Kidney capillary endothelial cell (primary cell): Measurements from ENCODE around the gene RPL19.
A peak's percentile ranks its signal among the peaks of the same experiment; 100 is the strongest.

ENCODE experiments used
- DNase-seq: peaks from one replicate; pipeline ENCODE4 v3.0.0-alpha.2; 2018; ENCODE audit warnings: low spot score

Gene RPL19

DNA sequence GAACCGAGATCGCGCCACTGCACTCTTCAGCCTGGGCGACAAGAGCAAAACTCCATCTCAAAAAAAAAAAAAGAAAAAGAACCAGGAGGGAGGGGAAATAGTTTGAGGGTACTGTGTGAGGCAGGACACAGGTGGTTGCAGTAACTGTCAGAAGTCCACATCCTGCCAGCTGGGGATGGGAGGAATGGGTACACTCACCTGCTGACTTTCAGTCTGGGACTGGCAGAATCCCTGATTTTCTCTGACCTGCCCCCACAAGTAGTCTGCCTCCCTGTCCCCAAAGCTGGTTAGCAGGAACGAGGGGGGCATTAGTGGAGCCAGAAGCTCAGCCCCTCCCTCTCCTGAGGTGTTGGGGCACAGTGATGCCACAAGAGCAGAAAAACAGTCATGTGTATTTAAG is 27.0 kb upstream of the RPL19 start:
- no peak for DNase-seq

GRCh38 chr17:39173526-39174274 is 26.4 kb upstream of the RPL19 start:
- DNase-seq = no peak

- no peak for DNase-seq
Observed at GRCh38 chr17:39174920-39175694, 25.0 kb upstream of the RPL19 start.

GRCh38 chr17:39175695-39176093 is 24.4 kb upstream of the RPL19 start:
- DNase-seq = peak; percentile 34

DNA sequence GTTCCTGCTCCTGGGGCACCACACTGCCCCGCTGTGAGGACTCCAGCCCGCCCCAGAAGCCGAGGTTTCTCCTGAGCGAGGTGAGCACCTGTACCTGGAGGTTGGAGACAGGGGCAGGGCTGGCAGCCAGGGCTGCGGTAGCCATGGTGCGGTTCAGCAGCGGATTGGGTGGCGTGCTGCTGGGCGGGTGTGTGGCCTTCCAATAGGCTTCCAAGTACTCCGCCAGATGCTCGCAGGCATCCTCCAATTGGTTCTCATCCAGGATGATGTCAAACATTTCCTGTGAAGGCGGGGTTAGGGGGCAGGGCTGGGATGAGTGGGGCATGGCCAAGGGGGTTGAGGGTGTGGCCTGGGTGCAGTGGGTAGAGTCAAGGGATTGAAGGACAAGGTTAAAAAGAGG is 22.8 kb upstream of the RPL19 start:
- no peak for DNase-seq

GRCh38 chr17:39178536-39178935 is 21.5 kb upstream of the RPL19 start:
- no peak for DNase-seq

DNA sequence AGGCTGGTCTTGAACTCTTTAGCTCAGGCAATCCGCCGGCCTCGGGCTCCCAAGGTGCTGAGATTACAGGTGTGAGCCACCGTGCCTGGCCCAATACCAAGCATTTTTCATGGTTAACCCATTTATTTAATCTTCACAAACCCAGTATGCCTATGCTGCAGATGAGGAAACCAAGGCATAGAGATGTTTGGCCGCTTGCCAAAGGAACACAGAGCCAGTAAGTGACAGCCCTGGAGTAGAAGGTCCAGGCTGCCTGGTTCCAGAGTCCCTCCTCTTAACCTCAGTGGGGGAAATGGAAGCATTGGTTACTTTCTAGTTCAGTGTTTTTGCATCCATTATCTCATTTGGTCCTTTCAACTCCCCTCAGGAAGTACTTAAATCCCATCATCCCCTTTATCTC is 18.8 kb upstream of the RPL19 start:
- DNase-seq = no peak

- no peak for DNase-seq
Observed at GRCh38 chr17:39183045-39183444, 17.0 kb upstream of the RPL19 start.

DNA sequence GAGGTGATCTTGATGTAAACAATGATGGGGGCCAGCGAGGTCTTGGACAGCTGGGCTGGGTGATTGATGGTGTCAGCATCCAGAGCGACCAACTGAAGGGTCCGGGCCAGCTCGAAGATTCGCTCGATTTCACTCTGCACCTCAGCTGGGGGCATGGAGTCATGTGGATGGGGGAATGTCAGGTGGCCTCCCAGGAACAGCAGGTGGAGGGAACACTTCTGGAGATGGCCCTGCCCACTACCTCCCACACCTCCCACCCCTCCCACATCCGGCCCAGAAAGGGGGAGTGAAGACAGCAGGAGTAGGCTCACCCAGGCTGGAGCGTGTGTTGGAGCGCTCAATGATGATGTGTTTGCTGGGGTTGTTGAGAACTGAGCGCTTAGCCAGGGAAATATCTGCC is 16.4 kb upstream of the RPL19 start:
- no peak for DNase-seq

- DNase-seq = no peak
Observed at GRCh38 chr17:39186481-39187002, 13.5 kb upstream of the RPL19 start.

DNA sequence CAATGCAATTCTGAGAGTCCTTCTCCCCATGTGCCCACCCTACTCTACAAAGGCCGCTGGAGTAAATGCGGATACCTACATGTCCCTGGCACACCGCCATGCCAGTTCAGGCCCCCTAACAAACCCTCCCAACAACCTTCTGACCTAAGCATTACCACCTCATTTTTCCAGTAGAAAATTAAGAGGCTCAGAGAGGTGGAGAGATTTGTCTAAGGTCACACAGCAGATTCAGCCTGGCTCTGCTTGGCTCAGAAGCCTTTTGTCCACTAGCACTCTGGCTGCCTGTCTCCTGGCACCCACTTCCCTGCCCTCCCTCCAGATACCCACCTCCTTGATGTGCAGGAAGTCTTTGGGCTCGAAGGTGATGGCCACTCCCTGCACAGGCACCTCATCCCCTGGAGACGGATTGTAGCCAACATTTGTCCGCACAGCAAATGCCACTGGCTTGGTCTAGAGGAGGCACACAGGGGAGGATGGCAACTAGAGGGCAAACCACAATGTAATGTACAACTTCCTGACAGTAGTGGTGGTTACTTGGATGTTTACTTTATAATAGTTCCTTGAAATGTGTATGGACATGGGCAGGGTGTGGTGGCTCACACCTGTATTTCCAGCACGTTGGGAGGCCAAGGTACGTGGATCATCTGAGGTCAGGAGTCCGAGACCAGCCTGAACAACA is 12.8 kb upstream of the RPL19 start:
- no peak for DNase-seq

DNA sequence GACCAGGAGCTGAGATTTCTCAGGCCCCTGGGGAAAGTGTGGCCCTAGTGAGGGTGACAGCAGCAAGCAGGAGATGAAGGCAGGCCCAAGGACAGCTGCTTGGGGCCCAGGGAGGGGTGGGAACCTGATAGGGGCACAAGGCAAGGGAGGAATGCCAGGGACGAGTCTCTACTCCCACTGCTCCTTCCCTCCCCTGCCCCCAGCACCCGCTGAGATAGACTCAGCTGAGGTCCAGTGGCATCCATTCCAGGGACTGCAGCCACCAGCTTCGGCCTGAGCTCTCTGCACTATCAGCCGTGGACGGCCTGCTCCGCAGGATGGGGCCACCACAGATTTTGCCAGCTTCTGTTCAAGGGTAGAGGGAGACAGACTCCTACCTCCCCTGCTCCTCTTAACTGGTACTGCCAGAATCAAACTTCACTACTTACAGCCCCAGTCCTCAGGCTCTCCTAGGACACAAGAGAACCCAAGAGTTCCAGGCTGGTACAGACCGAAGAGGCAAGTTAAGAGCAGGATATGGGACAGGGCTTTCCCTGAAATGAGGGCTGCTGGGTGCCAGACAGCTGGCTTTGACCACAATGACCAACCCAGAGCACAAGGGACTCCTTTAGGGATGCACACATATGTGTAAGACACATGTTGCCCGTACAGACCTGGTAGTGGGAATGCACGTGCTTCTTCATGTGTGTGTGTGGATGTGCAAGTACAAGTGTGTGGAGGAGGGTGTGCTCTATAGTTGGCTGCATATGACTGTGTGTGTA is 8.2 kb upstream of the RPL19 start:
- DNase-seq = no peak

DNA sequence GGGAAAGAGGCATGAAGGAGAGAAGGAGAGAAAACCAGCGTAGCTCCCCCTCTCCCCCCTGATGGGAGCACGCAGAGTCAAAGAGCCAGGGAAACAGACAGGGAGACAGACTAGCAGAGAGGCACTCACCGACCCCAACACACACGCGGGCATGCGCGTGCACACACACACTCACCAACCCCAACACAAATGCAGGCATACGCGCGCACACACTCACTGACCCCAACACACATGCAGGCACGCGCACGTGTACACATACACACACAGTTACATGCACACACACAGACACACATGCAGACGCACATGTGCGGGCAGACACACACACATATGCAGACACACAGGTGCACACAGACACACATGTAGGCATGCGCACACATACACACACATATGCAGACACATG is 7.2 kb upstream of the RPL19 start:
- no peak for DNase-seq

GRCh38 chr17:39193346-39193745 is 6.7 kb upstream of the RPL19 start:
- no peak for DNase-seq

GRCh38 chr17:39194089-39194984 is 5.7 kb upstream of the RPL19 start:
- peak; percentile 33 for DNase-seq

DNA sequence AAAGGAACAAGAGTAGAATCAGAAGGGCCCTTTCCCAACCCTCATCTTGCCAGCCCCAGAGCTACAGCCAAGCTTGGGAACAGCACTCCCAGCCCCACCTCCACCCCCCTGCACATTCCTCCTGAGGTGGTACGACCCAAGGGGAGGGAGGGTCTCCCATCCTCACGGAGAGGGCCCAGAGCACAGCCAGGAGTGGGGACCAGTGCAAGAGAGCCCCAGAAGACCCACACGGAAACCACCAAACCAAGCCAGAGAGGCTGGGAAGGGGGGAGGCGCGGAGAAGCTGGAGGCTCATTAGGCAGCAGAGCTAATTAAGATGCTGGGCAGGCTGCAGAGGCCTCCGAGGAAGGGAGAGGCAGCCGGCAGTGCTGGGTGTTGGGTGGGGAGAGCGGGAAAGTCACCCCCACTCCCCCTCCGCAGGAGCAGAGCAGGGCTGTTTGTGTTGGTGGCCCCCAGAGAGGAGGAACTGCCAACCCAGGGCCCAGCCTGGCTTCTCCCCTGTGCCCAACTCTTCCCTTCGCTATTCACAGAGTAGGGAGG is 5.0 kb upstream of the RPL19 start:
- no peak for DNase-seq

GRCh38 chr17:39195568-39196160 is 4.4 kb upstream of the RPL19 start:
- no peak for DNase-seq

GRCh38 chr17:39196241-39196807 is 3.8 kb upstream of the RPL19 start:
- no peak for DNase-seq

DNA sequence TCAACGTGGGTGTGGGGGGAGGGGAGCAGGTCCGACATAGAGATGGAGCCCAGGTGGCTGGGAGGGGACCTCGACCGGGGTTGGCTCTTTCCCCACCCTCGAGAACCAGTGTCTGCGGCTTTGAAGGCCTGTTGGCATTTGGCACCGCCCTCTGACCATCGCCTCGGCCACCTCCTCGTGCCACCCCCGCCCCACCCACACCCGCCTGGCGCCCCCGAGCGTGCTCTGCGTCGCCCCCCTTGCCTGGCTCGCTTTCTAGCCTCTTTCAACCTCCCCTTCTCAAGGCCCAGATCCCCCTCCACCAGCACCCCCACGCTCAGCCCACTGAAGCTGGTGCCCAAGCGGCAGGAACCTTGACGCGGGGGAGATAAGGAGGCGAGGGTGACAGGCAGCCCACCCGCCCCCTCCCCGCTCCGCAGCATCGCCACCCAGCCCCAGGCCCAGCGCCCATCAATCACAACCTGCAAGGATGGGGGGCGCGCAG is 3.2 kb upstream of the RPL19 start:
- DNase-seq = no peak
